ENCODE measurements around the gene MTHFD1L. TPM values are rescaled to one million over a fixed set of nuclear protein-coding genes. Genes with fewer than 3 reads are reported as not detected.

Gene MTHFD1L
- total RNA-seq, 4 donors from 2014 or later = 2.5 to 7.1 (median 4.2) TPM

GRCh38 chr6:151088599-151088935 lies 223.1 kb downstream of the MTHFD1L start:
- no peak for DNase-seq (ENCODE audit: extremely low spot score)
- no peaks in the 10 kb centered on the region for H3K9me3 ChIP-seq
- no peak overlapping the region for H3K27ac ChIP-seq (replicated peaks in 1 of 4)
- peaks cover 0 to 3% (median under 1%) of the 10 kb centered on the region in 4 donors for H3K36me3 ChIP-seq
- no peaks in the 10 kb centered on the region for H3K4me1 ChIP-seq
- no peaks in the 10 kb centered on the region for H3K27me3 ChIP-seq
- WGBS = 96% methylated on average over 11 of the region's 11 CpGs
- intact Hi-C loops (cut with DNase I) = no loop called here
- TF ChIP-seq POLR2A (IDR thresholded peaks at IDR 0.05; ENCODE audit: low read depth) (no peak), CTCF (IDR thresholded peaks at IDR 0.05) (no peak), POLR2AphosphoS5 (IDR thresholded peaks at IDR 0.05) (no peak), EP300 (IDR thresholded peaks at IDR 0.05) (no peak)
- H3K4me3 ChIP-seq = no peak overlapping the region

GRCh38 chr6:151088963-151089362 lies 223.5 kb downstream of the MTHFD1L start:
- Histone ChIP-seq H3K36me3 (peaks cover 0 to 5% (median 3%) of the 10 kb centered on the region in 4 donors), H3K27ac (replicated peaks in 1 of 4) (no peak overlapping the region), H3K9me3 (no peaks in the 10 kb centered on the region), H3K27me3 (no peaks in the 10 kb centered on the region), H3K4me1 (no peaks in the 10 kb centered on the region), H3K4me3 (no peak overlapping the region)
- DNase-seq (ENCODE audit: extremely low spot score) = no peak
- 97% methylated on average over 3 of the region's 3 CpGs for WGBS
- intact Hi-C loops (cut with DNase I) = no loop called here
- TF ChIP-seq CTCF (IDR thresholded peaks at IDR 0.05) = no peak
- no peak for TF ChIP-seq EP300 (IDR thresholded peaks at IDR 0.05)
- no peak for TF ChIP-seq POLR2AphosphoS5 (IDR thresholded peaks at IDR 0.05)
- no peak for TF ChIP-seq POLR2A (IDR thresholded peaks at IDR 0.05; ENCODE audit: low read depth)

- intact Hi-C loops (cut with DNase I) = no loop called here
Observed at GRCh38 chr6:151089978-151090377, 224.5 kb downstream of the MTHFD1L start.

GRCh38 chr6:151091571-151091970 lies 226.1 kb downstream of the MTHFD1L start:
- intact Hi-C loops (cut with DNase I) = no loop called here
- no peak for DNase-seq (ENCODE audit: extremely low spot score)
- Histone ChIP-seq H3K4me3 (no peak overlapping the region), H3K27me3 (no peaks in the 10 kb centered on the region), H3K27ac (replicated peaks in 1 of 4) (no peak overlapping the region), H3K9me3 (no peaks in the 10 kb centered on the region), H3K36me3 (peaks cover 0 to 7% (median 3%) of the 10 kb centered on the region in 4 donors), H3K4me1 (no peaks in the 10 kb centered on the region)
- 97% methylated on average over 4 of the region's 4 CpGs for WGBS
- TF ChIP-seq EP300 (IDR thresholded peaks at IDR 0.05) (no peak), CTCF (IDR thresholded peaks at IDR 0.05) (no peak), POLR2A (IDR thresholded peaks at IDR 0.05; ENCODE audit: low read depth) (no peak), POLR2AphosphoS5 (IDR thresholded peaks at IDR 0.05) (no peak)

More at GRCh38 chr6:151089978-151090377, 224.5 kb downstream of the MTHFD1L start:
- no peak overlapping the region for H3K4me3 ChIP-seq
- H3K36me3 ChIP-seq = peaks cover 0 to 7% (median 3%) of the 10 kb centered on the region in 4 donors
- no peaks in the 10 kb centered on the region for H3K4me1 ChIP-seq
- no peak for DNase-seq (ENCODE audit: extremely low spot score)
- TF ChIP-seq EP300 (IDR thresholded peaks at IDR 0.05) (no peak), CTCF (IDR thresholded peaks at IDR 0.05) (no peak), POLR2A (IDR thresholded peaks at IDR 0.05; ENCODE audit: low read depth) (no peak), POLR2AphosphoS5 (IDR thresholded peaks at IDR 0.05) (no peak)
- no peaks in the 10 kb centered on the region for H3K27me3 ChIP-seq
- 79% methylated on average over 4 of the region's 4 CpGs for WGBS
- no peak overlapping the region for H3K27ac ChIP-seq (replicated peaks in 1 of 4)
- H3K9me3 ChIP-seq = no peaks in the 10 kb centered on the region

- intact Hi-C loops (cut with DNase I) = no loop called here
- WGBS = 80% methylated on average over 5 of the region's 5 CpGs
Observed at GRCh38 chr6:151092591-151092990, 227.1 kb downstream of the MTHFD1L start.

More at GRCh38 chr6:151092591-151092990, 227.1 kb downstream of the MTHFD1L start:
- H3K4me3 ChIP-seq = no peak overlapping the region
- H3K9me3 ChIP-seq = no peaks in the 10 kb centered on the region
- TF ChIP-seq EP300 (IDR thresholded peaks at IDR 0.05) (no peak), POLR2AphosphoS5 (IDR thresholded peaks at IDR 0.05) (no peak), CTCF (IDR thresholded peaks at IDR 0.05) (no peak), POLR2A (IDR thresholded peaks at IDR 0.05; ENCODE audit: low read depth) (no peak)
- DNase-seq (ENCODE audit: extremely low spot score) = no peak
- H3K27ac ChIP-seq (replicated peaks in 1 of 4) = no peak overlapping the region
- no peaks in the 10 kb centered on the region for H3K27me3 ChIP-seq
- peaks cover 0 to 7% (median 3%) of the 10 kb centered on the region in 4 donors for H3K36me3 ChIP-seq
- H3K4me1 ChIP-seq = no peaks in the 10 kb centered on the region
